KOPT-K1 (cell line): ENCODE measurements around the gene GCKR.
"Not testable (repeated sequence)": the region's sequence is repeated elsewhere in the genome, so short reads cannot be mapped to it uniquely, and the experiment has no call there.

ENCODE experiments used
- H3K27ac ChIP-seq: fragments of 200-600 bp; sonication (generic); 2 replicates; pipeline ENCODE4 v1.5.1; 2016; ENCODE audit warnings: antibody characterized with exemption, mild to moderate bottlenecking, low read depth, low read length; ENCODE audit not compliant: poor library complexity, severe bottlenecking
- H3K36me3 ChIP-seq: fragments of 200-600 bp; sonication (generic); 2 replicates; pipeline ENCODE4 v1.5.1; 2017; ENCODE audit warnings: antibody characterized with exemption, mild to moderate bottlenecking, low read length, moderate library complexity; ENCODE audit not compliant: insufficient read depth
- H3K9me3 ChIP-seq: fragments of 200-600 bp; sonication (generic); 2 replicates; pipeline ENCODE4 v1.5.1; 2017; ENCODE audit warnings: antibody characterized with exemption, low read length, mild to moderate bottlenecking; ENCODE audit not compliant: insufficient read depth, poor library complexity, severe bottlenecking

Gene GCKR

GRCh38 chr2:27495840-27496356, 741 bp upstream of the GCKR start:
- no peak overlapping the region for H3K27ac ChIP-seq
- no peaks in the 10 kb centered on the region for H3K9me3 ChIP-seq
- no peaks in the 10 kb centered on the region for H3K36me3 ChIP-seq

- Histone ChIP-seq H3K27ac (no peak overlapping the region), H3K36me3 (no peaks in the 10 kb centered on the region), H3K9me3 (no peaks in the 10 kb centered on the region)
Measured at GRCh38 chr2:27497288-27497627, 619 bp downstream of the GCKR start.

- Histone ChIP-seq H3K36me3 (no peaks in the 10 kb centered on the region), H3K27ac (no peak overlapping the region), H3K9me3 (no peaks in the 10 kb centered on the region)
Measured at GRCh38 chr2:27498975-27499374, 2.3 kb downstream of the GCKR start.

GRCh38 chr2:27501042-27501441, 4.4 kb downstream of the GCKR start:
- Histone ChIP-seq H3K27ac (no peak overlapping the region), H3K36me3 (no peaks in the 10 kb centered on the region), H3K9me3 (no peaks in the 10 kb centered on the region)

- Histone ChIP-seq H3K9me3 (no peaks in the 10 kb centered on the region), H3K27ac (no peak overlapping the region), H3K36me3 (no peaks in the 10 kb centered on the region)
Measured at GRCh38 chr2:27502142-27502541, 5.5 kb downstream of the GCKR start.

- H3K36me3 ChIP-seq, result no peaks in the 10 kb centered on the region
- H3K9me3 ChIP-seq, result no peaks in the 10 kb centered on the region
- no peak overlapping the region for H3K27ac ChIP-seq
Measured at GRCh38 chr2:27506587-27506986, 9.9 kb downstream of the GCKR start.

GRCh38 chr2:27507293-27507692, 10.7 kb downstream of the GCKR start:
- no peaks in the 10 kb centered on the region for H3K9me3 ChIP-seq
- no peak overlapping the region for H3K27ac ChIP-seq
- H3K36me3 ChIP-seq, result no peaks in the 10 kb centered on the region

- Histone ChIP-seq H3K36me3 (no peaks in the 10 kb centered on the region), H3K9me3 (no peaks in the 10 kb centered on the region), H3K27ac (no peak overlapping the region)
Measured at GRCh38 chr2:27509326-27509725, 12.7 kb downstream of the GCKR start.

GRCh38 chr2:27518113-27518781, 21.6 kb downstream of the GCKR start:
- Histone ChIP-seq H3K9me3 (no peaks in the 10 kb centered on the region), H3K27ac (no peak overlapping the region), H3K36me3 (no peaks in the 10 kb centered on the region)

GRCh38 chr2:27518782-27519113, 22.1 kb downstream of the GCKR start:
- H3K36me3 ChIP-seq, result no peaks in the 10 kb centered on the region
- H3K27ac ChIP-seq, result no peak overlapping the region
- no peaks in the 10 kb centered on the region for H3K9me3 ChIP-seq

- no peaks in the 10 kb centered on the region for H3K9me3 ChIP-seq
- no peak overlapping the region for H3K27ac ChIP-seq
- H3K36me3 ChIP-seq, result no peaks in the 10 kb centered on the region
Measured at GRCh38 chr2:27520316-27520715, 23.7 kb downstream of the GCKR start.

GRCh38 chr2:27522400-27522945, 25.8 kb downstream of the GCKR start:
- H3K36me3 ChIP-seq, result no peaks in the 10 kb centered on the region
- H3K9me3 ChIP-seq, result no peaks in the 10 kb centered on the region
- H3K27ac ChIP-seq, result no peak overlapping the region

- Histone ChIP-seq H3K27ac (no peak overlapping the region), H3K9me3 (no peaks in the 10 kb centered on the region), H3K36me3 (no peaks in the 10 kb centered on the region)
Measured at GRCh38 chr2:27527182-27527581, 30.5 kb downstream of the GCKR start.

GRCh38 chr2:27531983-27532382, 35.3 kb downstream of the GCKR start:
- Histone ChIP-seq H3K36me3 (no peaks in the 10 kb centered on the region), H3K9me3 (no peaks in the 10 kb centered on the region), H3K27ac (no peak overlapping the region)

- Histone ChIP-seq H3K27ac (no peak overlapping the region), H3K36me3 (no peaks in the 10 kb centered on the region), H3K9me3 (no peaks in the 10 kb centered on the region)
Measured at GRCh38 chr2:27537287-27537686, 40.6 kb downstream of the GCKR start.

GRCh38 chr2:27538839-27539450, 42.3 kb downstream of the GCKR start:
- H3K9me3 ChIP-seq, H3K27ac ChIP-seq, H3K36me3 ChIP-seq: not testable (repeated sequence)
